Pancreas (tissue), 10 donors: ENCODE results near the gene STMND1. TPM values are rescaled to one million over a fixed set of nuclear protein-coding genes. Genes with fewer than 3 reads are reported as not detected.

Experiments
- ATAC-seq, 4 donors: fragments of 200-7000 bp; cut with Tn5 transposase; one replicate each; pipeline versions ENCODE4 v1.8.0 to v1.9.1; 2020; ENCODE audit warnings: mild to moderate bottlenecking in 4 of 4, moderate library complexity in 4 of 4
- DNase-seq, 6 donors: peaks; one replicate each; pipeline ENCODE4 v3.0.0-alpha.2; 2020
- FAIRE-seq: peaks from 2 replicates; lab custom pipeline; 2012; peaks lifted over from hg19 to GRCh38; lab: Jason Lieb, UNC
- H3K27ac ChIP-seq, 4 donors: fragments of 200-600 bp; sonication (generic); 1 replicate in 3 of 4; 2 replicates in 1 of 4; pipeline versions ENCODE4 v1.5.0 to v1.8.0; 2020
- H3K27me3 ChIP-seq, 4 donors: fragments of 200-600 bp; one replicate each; pipeline ENCODE4 v1.8.0; 2021
- H3K36me3 ChIP-seq, 3 donors: fragments of 200-600 bp; sonication (generic) in 1 of 3; one replicate each; pipeline versions ENCODE4 v1.5.0 to v1.8.0; 2020 to 2021
- H3K4me1 ChIP-seq, 3 donors: fragments of 200-600 bp; one replicate each; pipeline ENCODE4 v1.8.0; 2021
- H3K4me3 ChIP-seq, 4 donors: fragments of 200-600 bp; sonication (generic) in 2 of 4; one replicate each; pipeline versions ENCODE4 v1.5.0 to v1.8.0; 2020 to 2021
- H3K9me3 ChIP-seq, 4 donors: fragments of 200-600 bp; one replicate each; pipeline ENCODE4 v1.8.0; 2021
- CTCF ChIP-seq, 4 donors: fragments of 200-600 bp; sonication (generic) in 3 of 4; IDR thresholded peaks; one replicate each; pipeline versions ENCODE4 v1.5.0 to v1.8.0; 2021; ENCODE audit warnings: antibody characterized with exemption in 4 of 4
- WGBS, 2 donors: extraction: QIAGEN DNeasy Blood & Tissue Kit; methylation state at CpG; one replicate each; pipeline ENCODE4 v1.1.7; 2013; 5-methylcytosine and 5-hydroxymethylcytosine counted together
- intact Hi-C, 3 donors: fragments of 100-400 bp; cut with DNase I; formaldehyde crosslinking; loops; one replicate each; pipeline versions ENCODE4 v1.11.1 to v1.14.2; 2022
- polyA plus RNA-seq, 2 donors: library from polyadenylated mRNA; stranded (reverse); fragments of 200-250 nt; gene quantifications; one replicate each; pipeline ENCODE4 v1.2.3, GENCODE V29; 2013
- total RNA-seq, 6 donors: library from RNA; stranded (reverse); fragmentation: NEBNext Ultra II Directional in 4 of 6; extraction: Animal tissue kit (Norgen Biotek cat#: 25700) in 4 of 6; gene quantifications; one replicate each; pipeline versions ENCODE4 v1.2.1 to v1.2.4, GENCODE V29; 2021 to 2023
- donor health status: healthy with polysubstance abuse.
- donor health status: DM: no; HTN: no; CAD: no; lungs with moderate emphysema.
- donor health status: DM: no; HTN: no; CAD: no.
- donor health status: control.
- donor health status: control.
- donor health status: Bipolar disorder and iron deficiency.
- donor health status: DM: yes; HTN: yes; CAD: no.
- donor health status: DM: no; HTN: no; CAD: no.
- donor health status: DM: no; HTN: no; CAD: no.
- donor health status: DM: yes; HTN: yes; CAD: no.

The STMND1 gene
- total and polyA plus RNA-seq, 8 donors, result 0.21 to 3.8 (median 1.4) TPM

GRCh38 chr6:17130786-17131185 lies 28.9 kb downstream of the STMND1 start:
- H3K4me3 ChIP-seq, result no peak overlapping the region
- DNase-seq, result no peak
- H3K27ac ChIP-seq, result no peak overlapping the region
- no peaks in the 10 kb centered on the region for H3K4me1 ChIP-seq
- intact Hi-C loops, result no loop called here
- H3K9me3 ChIP-seq, result no peaks in the 10 kb centered on the region
- H3K36me3 ChIP-seq, result no peaks in the 10 kb centered on the region
- 87% methylated on average over 3 of the region's 3 CpGs for WGBS, 2 donors
- no peaks in the 10 kb centered on the region for H3K27me3 ChIP-seq
- no peak for ATAC-seq
- TF ChIP-seq CTCF (IDR thresholded peaks at IDR 0.05), result no peak
- no peak for FAIRE-seq

GRCh38 chr6:17132967-17133366 lies 31.1 kb downstream of the STMND1 start:
- H3K36me3 ChIP-seq, result no peaks in the 10 kb centered on the region

GRCh38 chr6:17138033-17138432 lies 36.2 kb downstream of the STMND1 start:
- 48 to 49% methylated on average over 2 of the region's 2 CpGs for WGBS, 2 donors
- intact Hi-C loops, result no loop called here
- no peak for TF ChIP-seq CTCF (IDR thresholded peaks at IDR 0.05)
- Histone ChIP-seq H3K36me3 (no peaks in the 10 kb centered on the region), H3K4me1 (no peaks in the 10 kb centered on the region), H3K9me3 (no peaks in the 10 kb centered on the region), H3K27me3 (no peaks in the 10 kb centered on the region), H3K27ac (no peak overlapping the region), H3K4me3 (no peak overlapping the region)
- DNase-seq (no peak), FAIRE-seq (no peak), ATAC-seq (no peak)

More at GRCh38 chr6:17132967-17133366, 31.1 kb downstream of the STMND1 start:
- Histone ChIP-seq H3K27me3 (no peaks in the 10 kb centered on the region), H3K4me3 (no peak overlapping the region), H3K9me3 (no peaks in the 10 kb centered on the region), H3K27ac (no peak overlapping the region), H3K4me1 (no peaks in the 10 kb centered on the region)
- TF ChIP-seq CTCF (IDR thresholded peaks at IDR 0.05), result no peak
- intact Hi-C loops, result no loop called here
- FAIRE-seq (no peak), DNase-seq (no peak), ATAC-seq (no peak)

GRCh38 chr6:17144016-17144415 lies 42.2 kb downstream of the STMND1 start:
- H3K27ac ChIP-seq, result no peak overlapping the region
- WGBS, 2 donors, result 91 to 96% methylated on average over 1 of the region's 1 CpG
- no peaks in the 10 kb centered on the region for H3K27me3 ChIP-seq
- no peak for TF ChIP-seq CTCF (IDR thresholded peaks at IDR 0.05)
- intact Hi-C loops, result no loop called here
- no peaks in the 10 kb centered on the region for H3K4me1 ChIP-seq
- no peaks in the 10 kb centered on the region for H3K9me3 ChIP-seq
- H3K4me3 ChIP-seq, result no peak overlapping the region
- no peak for ATAC-seq
- H3K36me3 ChIP-seq, result no peaks in the 10 kb centered on the region
- DNase-seq, result no peak
- FAIRE-seq, result no peak

GRCh38 chr6:17149571-17149970 lies 47.7 kb downstream of the STMND1 start:
- no peak for TF ChIP-seq CTCF (IDR thresholded peaks at IDR 0.05)
- intact Hi-C loops, result no loop called here
- Histone ChIP-seq H3K36me3 (no peaks in the 10 kb centered on the region), H3K4me3 (no peak overlapping the region), H3K9me3 (no peaks in the 10 kb centered on the region), H3K27ac (no peak overlapping the region), H3K27me3 (no peaks in the 10 kb centered on the region), H3K4me1 (no peaks in the 10 kb centered on the region)
- DNase-seq (no peak), ATAC-seq (no peak), FAIRE-seq (no peak)
- 83 to 94% methylated on average over 2 of the region's 2 CpGs for WGBS, 2 donors
